KG1 (cell line): Measurements from ENCODE around the gene FAM13C.

Source experiments
- DNase-seq: peaks from one replicate; lab custom pipeline; 2025; lab: John Stamatoyannopoulos, UW

Gene FAM13C

GRCh38 chr10:59361663-59362143 lies 646 bp downstream of the FAM13C start:
- DNase-seq: no peak

- DNase-seq: no peak
Measured at GRCh38 chr10:59360605-59361405, 1.5 kb downstream of the FAM13C start.

GRCh38 chr10:59358576-59358975 lies 3.8 kb downstream of the FAM13C start:
- no peak for DNase-seq

GRCh38 chr10:59354434-59354833 lies 7.9 kb downstream of the FAM13C start:
- DNase-seq: no peak

- DNase-seq: no peak
Measured at GRCh38 chr10:59350558-59350957, 11.8 kb downstream of the FAM13C start.

- DNase-seq: no peak
Measured at GRCh38 chr10:59346321-59346720, 16.0 kb downstream of the FAM13C start.

GRCh38 chr10:59342723-59343122 lies 19.6 kb downstream of the FAM13C start:
- no peak for DNase-seq

GRCh38 chr10:59342000-59342399 lies 20.3 kb downstream of the FAM13C start:
- no peak for DNase-seq

GRCh38 chr10:59340285-59340684 lies 22.1 kb downstream of the FAM13C start:
- no peak for DNase-seq

- DNase-seq: no peak
Measured at GRCh38 chr10:59339351-59339750, 23.0 kb downstream of the FAM13C start.

GRCh38 chr10:59337201-59337652 lies 25.1 kb downstream of the FAM13C start:
- DNase-seq: no peak

GRCh38 chr10:59336632-59337031 lies 25.7 kb downstream of the FAM13C start:
- no peak for DNase-seq

GRCh38 chr10:59335497-59335896 lies 26.9 kb downstream of the FAM13C start:
- DNase-seq: no peak

GRCh38 chr10:59333701-59334100 lies 28.6 kb downstream of the FAM13C start:
- no peak for DNase-seq

- no peak for DNase-seq
Measured at GRCh38 chr10:59332581-59332980, 29.8 kb downstream of the FAM13C start.

GRCh38 chr10:59331661-59332060 lies 30.7 kb downstream of the FAM13C start:
- DNase-seq: no peak

- DNase-seq: no peak
Measured at GRCh38 chr10:59325116-59325515, 37.2 kb downstream of the FAM13C start.

GRCh38 chr10:59324597-59324996 lies 37.8 kb downstream of the FAM13C start:
- no peak for DNase-seq

GRCh38 chr10:59323831-59324401 lies 38.4 kb downstream of the FAM13C start:
- no peak for DNase-seq

GRCh38 chr10:59323036-59323459 lies 39.3 kb downstream of the FAM13C start:
- no peak for DNase-seq

- DNase-seq: no peak
Measured at GRCh38 chr10:59322131-59322530, 40.2 kb downstream of the FAM13C start.

GRCh38 chr10:59320355-59320754 lies 42.0 kb downstream of the FAM13C start:
- DNase-seq: no peak

- DNase-seq: no peak
Measured at GRCh38 chr10:59319854-59320253, 42.5 kb downstream of the FAM13C start.
